GM12878 (cell line): Measurements from ENCODE around the gene MAP3K7CL. TPM values are rescaled to one million over a fixed set of nuclear protein-coding genes. Genes with fewer than 3 reads are reported as not detected.

Experiments
- ATAC-seq: fragments of 200-7000 bp; cut with Tn5 transposase; 3 replicates; pipeline ENCODE4 v1.9.1; 2020; ENCODE audit warnings: mild to moderate bottlenecking, moderate library complexity
- Bru-seq: library from RNA; stranded (reverse); fragments of 400-500 nt; gene quantifications from one replicate; lab custom pipeline; 2021; lab: Mats Ljungman, UMichigan
- BruChase-seq, 2 experiments: library from RNA; stranded (reverse); fragments of 400-500 nt; gene quantifications; one replicate each; lab custom pipeline; 2021; lab: Mats Ljungman, UMichigan
- BruUV-seq: library from RNA; stranded (reverse); fragments of 400-500 nt; replicated peaks from 2 replicates; lab custom pipeline; 2021; lab: Mats Ljungman, UMichigan
- CTCF ChIA-PET: fragments of 300-600 bp; sonication (Branson Sonifier 250); formaldehyde crosslinking; extraction: SDS; loops from one replicate; lab custom pipeline; 2021; ENCODE audit warnings: inconsistent platforms; lab: Yijun Ruan, JAX
- POLR2A ChIA-PET: fragments of 350-600 bp; formaldehyde crosslinking; extraction: SDS; loops from one replicate; lab custom pipeline; 2021; ENCODE audit warnings: inconsistent platforms; lab: Charles Lee
- RAD21 ChIA-PET: fragments of 300-600 bp; sonication (Branson Sonifier 250); formaldehyde crosslinking; loops from one replicate; lab custom pipeline; 2023; ENCODE audit warnings: antibody characterized with exemption; ENCODE audit not compliant: unreplicated experiment; lab: Charles Lee
- SMC1A ChIA-PET: fragments of 300-600 bp; sonication (Branson Sonifier 250); formaldehyde crosslinking; loops from one replicate; lab custom pipeline; 2023; ENCODE audit not compliant: unreplicated experiment, uncharacterized antibody; lab: Charles Lee
- DNase-seq: peaks from one replicate; pipeline ENCODE4 v3.0.0-alpha.2; 2011; ENCODE audit warnings: low read depth, low spot score
- FAIRE-seq: peaks from 3 replicates; lab custom pipeline; 2011; peaks lifted over from hg19 to GRCh38; lab: Jason Lieb, UNC
- H2AFZ ChIP-seq: 2 replicates; pipeline ENCODE4 v1.6.0; 2011; ENCODE audit warnings: low read depth, low read length, control low read depth; ENCODE audit not compliant: control insufficient read depth
- H3K27ac ChIP-seq: 2 replicates; pipeline ENCODE4 v1.5.1; 2011; ENCODE audit warnings: control low read depth; ENCODE audit not compliant: control insufficient read depth, insufficient read depth
- H3K27me3 ChIP-seq, 2 experiments: replicated peaks in 1 of 2; 2 replicates each; pipeline versions ENCODE4 v1.6.0 to v1.6.1; 2011; ENCODE audit warnings: low read length in 1 of 2; ENCODE audit not compliant: control insufficient read depth in 2 of 2, insufficient read depth in 2 of 2
- H3K36me3 ChIP-seq, 2 experiments: 2 replicates each; pipeline ENCODE4 v1.5.1; 2011; ENCODE audit warnings: low read length in 1 of 2; ENCODE audit not compliant: control insufficient read depth in 2 of 2, insufficient read depth in 2 of 2
- H3K4me1 ChIP-seq: 2 replicates; pipeline ENCODE4 v1.6.1; 2011; ENCODE audit warnings: mild to moderate bottlenecking, low read length, moderate library complexity, mixed read lengths; ENCODE audit not compliant: control insufficient read depth, insufficient read depth
- H3K4me2 ChIP-seq: 2 replicates; pipeline ENCODE4 v1.6.0; 2011; ENCODE audit warnings: control low read depth; ENCODE audit not compliant: control insufficient read depth, insufficient read depth
- H3K4me3 ChIP-seq: fragments of 200-600 bp; sonication (generic); 2 replicates; pipeline ENCODE4 v1.5.1; 2016
- H3K79me2 ChIP-seq: 2 replicates; pipeline ENCODE4 v1.6.0; 2011; ENCODE audit warnings: low read length; ENCODE audit not compliant: control insufficient read depth, insufficient read depth
- H3K9ac ChIP-seq: 2 replicates; pipeline ENCODE4 v1.8.0; 2011; ENCODE audit warnings: low read length, control low read depth, mixed read lengths; ENCODE audit not compliant: control insufficient read depth, insufficient read depth
- H3K9me3 ChIP-seq: replicated peaks from 3 replicates; pipeline ENCODE4 v1.5.1; 2011; ENCODE audit warnings: mild to moderate bottlenecking, low read length; ENCODE audit not compliant: control insufficient read depth, insufficient read depth
- H4K20me1 ChIP-seq: 2 replicates; pipeline ENCODE4 v1.6.0; 2011; ENCODE audit not compliant: control insufficient read depth, insufficient read depth
- ATF7 ChIP-seq: fragments of 450-650 bp; IDR thresholded peaks from 2 replicates; pipeline ENCODE4 v1.6.1; 2016; ENCODE audit warnings: low read depth, mild to moderate bottlenecking
- BCL11A ChIP-seq: IDR thresholded peaks from 2 replicates; pipeline ENCODE4 v1.6.1; 2011; ENCODE audit warnings: low read depth, low read length
- BMI1 ChIP-seq: fragments of 450-650 bp; IDR thresholded peaks from 2 replicates; pipeline ENCODE4 v1.6.1; 2016; ENCODE audit warnings: mild to moderate bottlenecking, moderate library complexity, borderline replicate concordance
- BRCA1 ChIP-seq: IDR thresholded peaks from 2 replicates; pipeline ENCODE4 v1.6.1; 2011; ENCODE audit warnings: low read depth, low read length, improper control_type of control experiment
- CBX5 ChIP-seq: sonication (generic); IDR thresholded peaks from 2 replicates; pipeline ENCODE4 v1.6.1; 2016; ENCODE audit warnings: low read depth, moderate library complexity, mild to moderate bottlenecking, inconsistent platforms
- CHD1 ChIP-seq: IDR thresholded peaks from 2 replicates; pipeline ENCODE4 v1.6.1; 2012; ENCODE audit warnings: low read depth, low read length, improper control_type of control experiment
- GATAD2B ChIP-seq: fragments of 450-650 bp; conservative IDR thresholded peaks from 2 replicates; pipeline ENCODE4 v1.6.1; 2017; ENCODE audit warnings: low read depth, mild to moderate bottlenecking, moderate library complexity
- NR2C1 ChIP-seq: fragments of 450-650 bp; IDR thresholded peaks from 2 replicates; pipeline ENCODE4 v1.6.1; 2017; ENCODE audit warnings: antibody characterized with exemption, mild to moderate bottlenecking, moderate library complexity
- PAX8 ChIP-seq: fragments of 450-650 bp; IDR thresholded peaks from 2 replicates; pipeline ENCODE4 v1.6.1; 2017; ENCODE audit warnings: mild to moderate bottlenecking, moderate library complexity
- RELA ChIP-seq: fragments of 450-650 bp; IDR thresholded peaks from 2 replicates; pipeline ENCODE4 v1.8.0; 2014; ENCODE audit warnings: borderline replicate concordance; ENCODE audit not compliant: partially characterized antibody
- SMC3 ChIP-seq: IDR thresholded peaks from 2 replicates; pipeline ENCODE4 v1.6.1; 2011; ENCODE audit warnings: low read length, improper control_type of control experiment, borderline replicate concordance
- SPI1 ChIP-seq: IDR thresholded peaks from 2 replicates; pipeline ENCODE4 v1.6.1; 2011; ENCODE audit warnings: low read depth, mild to moderate bottlenecking, low read length, moderate library complexity, borderline replicate concordance; ENCODE audit not compliant: insufficient read depth
- ZBTB4 ChIP-seq: fragments of 450-650 bp; formaldehyde crosslinking; IDR thresholded peaks from 2 replicates; pipeline ENCODE4 v1.4.0; 2022; ENCODE audit warnings: mild to moderate bottlenecking, moderate library complexity
- ZNF622 ChIP-seq: fragments of 450-650 bp; IDR thresholded peaks from 2 replicates; pipeline ENCODE4 v1.6.1; 2017; ENCODE audit warnings: mild to moderate bottlenecking, inconsistent platforms
- WGBS: methylation state at CpG from one replicate; pipeline ENCODE4 v1.1.6; 2016; ENCODE audit warnings: low lambda C conversion rate; ENCODE audit not compliant: insufficient replicate concordance, insufficient coverage; ENCODE audit errors: missing lambda C conversion rate; 5-methylcytosine and 5-hydroxymethylcytosine counted together
- in situ Hi-C: fragments of 300-500 bp; cut with MboI; formaldehyde crosslinking; loops from 9 replicates; pipeline ENCODE4 v1.14.3; 2018; ENCODE audit warnings: mixed read lengths
- intact Hi-C: fragments of 100-400 bp; cut with micrococcal nuclease; formaldehyde crosslinking; loops from one replicate; pipeline ENCODE4 v1.14.2; 2022; ENCODE audit not compliant: unreplicated experiment
- long read RNA-seq, 2 experiments: library from polyadenylated mRNA; unstranded; transcript quantifications; one replicate each; pipeline ENCODE4 v2.0.0, GENCODE V29; 2019 to 2020
- polyA minus RNA-seq, 3 experiments: library from RNA; depleted of rRNA, polyadenylated mRNA; stranded (reverse); fragments of >200 nt; gene quantifications; 2 replicates each; pipeline ENCODE4 v1.2.3, GENCODE V29; 2011
- polyA plus RNA-seq, 11 experiments: library from polyadenylated mRNA; depleted of rRNA in 4 of 11; unstranded in 6 of 11; stranded (reverse) in 5 of 11; fragments of >200 nt; fragmentation: Nextera tagmentation in 4 of 11; fragmentation: Illumina TruSeq in 1 of 11; extraction: Ambion mirVana in 4 of 11; extraction: Trizol in 1 of 11; gene quantifications; 1 replicate in 1 of 11; 2 replicates in 10 of 11; pipeline versions ENCODE4 v1.2.1 to v1.2.3, GENCODE V29; 2011 to 2016; ENCODE audit warnings: inconsistent platforms in 2 of 11, missing spikeins in 2 of 11, low read depth in 1 of 11
- total RNA-seq, 4 experiments: library from RNA; depleted of rRNA in 3 of 4; stranded (reverse); fragments of >200 nt in 3 of 4; fragmentation: Illumina TruSeq in 1 of 4; extraction: Trizol in 1 of 4; gene quantifications; 2 replicates each; pipeline versions ENCODE4 v1.2.1 to v1.2.3, GENCODE V29; 2013 to 2021
- TF ChIP-seq, protein P1 (sequence below): IDR thresholded peaks from 2 replicates; pipeline ENCODE4 v1.6.1; 2012; ENCODE audit warnings: low read depth, low read length, improper control_type of control experiment

Gene MAP3K7CL, protein sequence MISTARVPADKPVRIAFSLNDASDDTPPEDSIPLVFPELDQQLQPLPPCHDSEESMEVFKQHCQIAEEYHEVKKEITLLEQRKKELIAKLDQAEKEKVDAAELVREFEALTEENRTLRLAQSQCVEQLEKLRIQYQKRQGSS
- 50.2 and 57.6 TPM in 2 replicates for total RNA-seq (2013; cell fraction: nucleolus; rRNA removed)
- total RNA-seq (2014; rRNA removed): 5.6 TPM in 2 replicates
- total RNA-seq (2014; rRNA removed; fragmentation: Illumina TruSeq; extraction: Trizol): 5.5 and 5.8 TPM in 2 replicates
- 6.2 and 7.7 TPM in 2 replicates for total RNA-seq (2021)
- 6.5 TPM for polyA plus RNA-seq (2011; ENCODE audit: low read depth)
- polyA plus RNA-seq (2011; rRNA removed): 13.3 and 14.2 TPM in 2 replicates
- polyA plus RNA-seq (2011; cell fraction: cytosol; rRNA removed): 10.4 and 11.7 TPM in 2 replicates
- polyA plus RNA-seq (2011; cell fraction: nucleus; rRNA removed): 21.8 and 26.7 TPM in 2 replicates
- polyA plus RNA-seq (2012): 7.1 and 8.8 TPM in 2 replicates
- polyA plus RNA-seq (2014; fragmentation: Illumina TruSeq; extraction: Trizol): 7.3 and 7.4 TPM in 2 replicates
- 10 to 100 TPM; 13.1 to 19.7 TPM for polyA plus RNA-seq (2014; fragmentation: Nextera tagmentation; extraction: Ambion mirVana)
- polyA plus RNA-seq (2014; rRNA removed): 3.2 and 4.2 TPM in 2 replicates
- 1 to 10 TPM; 4.2 to 5.8 TPM for polyA plus RNA-seq (2016; fragmentation: Nextera tagmentation; extraction: Ambion mirVana)
- polyA minus RNA-seq (2011; rRNA and poly(A)+ RNA removed): 15.2 and 16.9 TPM in 2 replicates
- polyA minus RNA-seq (2011; cell fraction: cytosol; rRNA and poly(A)+ RNA removed): 2.9 and 6.9 TPM in 2 replicates
- 16.3 and 29.5 TPM in 2 replicates for polyA minus RNA-seq (2011; cell fraction: nucleus; rRNA and poly(A)+ RNA removed)
- percentile 65 among the genes with signal in this experiment for Bru-seq, nascent RNA
- percentile 57 among the genes with signal in this experiment for BruChase-seq, experiment 1, labeled RNA remaining after a 6-hour chase
- BruChase-seq, experiment 2, labeled RNA remaining after a 2-hour chase: percentile 58 among the genes with signal in this experiment
- long read RNA-seq, experiment 1, partial matches to known transcripts: 1 of 3 reads
- long read RNA-seq, experiment 1, other reads (novel, unspliced or antisense): 1 of 3 reads
- long read RNA-seq, experiment 2, partial matches to known transcripts: 0 of 29 reads
- long read RNA-seq, experiment 2, other reads (novel, unspliced or antisense): 20 of 29 reads

- in situ Hi-C loops: no loop called here
- BruUV-seq: no TSS peak
- Histone ChIP-seq H3K27ac (no peak within 1 kb of the TSS), H3K36me3 (no peaks in the 10 kb centered on the region), H3K27me3 (no peaks in the 10 kb centered on the region), H2AFZ (peak within 1 kb of the TSS; percentile 63), H3K4me1 (peaks cover 11% of the 10 kb centered on the region), H4K20me1 (no peaks in the 10 kb centered on the region), H3K79me2 (no peaks in the 10 kb centered on the region), H3K4me2 (0 out of 2 replicates have a peak within 1 kb of the TSS, but pooled peaks have one; percentile 27), H3K9me3 (no peaks in the 10 kb centered on the region; the same call in 1 of the 3 replicates), H3K4me3 (no peak within 1 kb of the TSS), H3K9ac (no peak within 1 kb of the TSS)
- ChIA-PET CTCF (interaction anchor here (0.6 to 1.7 kb wide), 3 partner anchors 40 to 248 kb away, joined by 3 to 5 read pairs (median 3); no protein-coding TSS in a partner anchor), POLR2A (interaction anchor here (0.6 to 1.7 kb wide), 4 partner anchors 9 to 30 kb away, joined by 4 to 8 read pairs (median 6); no protein-coding TSS in a partner anchor), SMC1A (interaction anchor here (1.0 to 2.6 kb wide), 13 partner anchors 9 to 241 kb away, joined by 3 to 11 read pairs (median 5); no protein-coding TSS in a partner anchor), RAD21 (interaction anchor here (1.0 to 1.7 kb wide), 9 partner anchors 9 to 218 kb away, joined by 3 to 11 read pairs (median 4); partner anchors contain the start of gene LTN1)
- no peak for FAIRE-seq
- intact Hi-C loops: no loop called here
- 81% methylated on average over 12 of the region's 12 CpGs for WGBS
- DNase-seq: no peak
- ATAC-seq: peak; percentile 85
- no peak for TF ChIP-seq SPI1
- TF ChIP-seq ZNF622: no peak
- no peak for TF ChIP-seq ZBTB4
- no peak for TF ChIP-seq SMC3
- no peak for TF ChIP-seq BCL11A
- TF ChIP-seq RELA: no peak
- no peak for TF ChIP-seq NR2C1
- no peak for TF ChIP-seq PAX8
- TF ChIP-seq CHD1: no peak
- TF ChIP-seq BRCA1: no peak
- peak; percentile 45; the same call in 1 of the 2 replicates for TF ChIP-seq ATF7
- TF ChIP-seq GATAD2B: peak; percentile 29; the same call in 1 of the 2 replicates
- TF ChIP-seq, protein P1, sequence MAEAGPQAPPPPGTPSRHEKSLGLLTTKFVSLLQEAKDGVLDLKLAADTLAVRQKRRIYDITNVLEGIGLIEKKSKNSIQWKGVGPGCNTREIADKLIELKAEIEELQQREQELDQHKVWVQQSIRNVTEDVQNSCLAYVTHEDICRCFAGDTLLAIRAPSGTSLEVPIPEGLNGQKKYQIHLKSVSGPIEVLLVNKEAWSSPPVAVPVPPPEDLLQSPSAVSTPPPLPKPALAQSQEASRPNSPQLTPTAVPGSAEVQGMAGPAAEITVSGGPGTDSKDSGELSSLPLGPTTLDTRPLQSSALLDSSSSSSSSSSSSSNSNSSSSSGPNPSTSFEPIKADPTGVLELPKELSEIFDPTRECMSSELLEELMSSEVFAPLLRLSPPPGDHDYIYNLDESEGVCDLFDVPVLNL: no peak
- TF ChIP-seq BMI1: no peak
- TF ChIP-seq CBX5: no peak
Measured at GRCh38 chr21:29130270-29130969, at the start of gene MAP3K7CL. Gene MAP3K7CL, plus strand, starts transcription at chr21:29130644. Its CDS starts 2,701 bp downstream, at chr21:29133345.
